Caki2 (cell line): Measurements from ENCODE around the gene PGM2L1. TPM values are rescaled to one million over a fixed set of nuclear protein-coding genes. Genes with fewer than 3 reads are reported as not detected.
A peak's percentile ranks its signal among the peaks of the same experiment; 100 is the strongest.

Source experiments
- DNase-seq: peaks from one replicate; pipeline ENCODE4 v3.0.0-alpha.2; 2015; ENCODE audit warnings: low read depth
- in situ Hi-C: cut with HindIII; loops from 2 replicates; pipeline ENCODE4 v1.10.0; 2016; ENCODE audit warnings: low sequenced_read_pairs, low pct_unique_long_range_greater_than_20kb, mixed read lengths
- total RNA-seq: library from RNA; depleted of rRNA; stranded (reverse); fragments of >200 nt; shearing (Covaris generic); gene quantifications from 2 replicates; pipeline ENCODE4 v1.2.3, GENCODE V29; 2014; ENCODE audit warnings: low replicate concordance

Gene PGM2L1
- total RNA-seq, 1 experiment from 2014 or later, result 0.17 TPM

- in situ Hi-C loops, result no loop called here
- DNase-seq, result no peak
Observed at GRCh38 chr11:74319139-74319816, 79.0 kb downstream of the PGM2L1 start.

DNA sequence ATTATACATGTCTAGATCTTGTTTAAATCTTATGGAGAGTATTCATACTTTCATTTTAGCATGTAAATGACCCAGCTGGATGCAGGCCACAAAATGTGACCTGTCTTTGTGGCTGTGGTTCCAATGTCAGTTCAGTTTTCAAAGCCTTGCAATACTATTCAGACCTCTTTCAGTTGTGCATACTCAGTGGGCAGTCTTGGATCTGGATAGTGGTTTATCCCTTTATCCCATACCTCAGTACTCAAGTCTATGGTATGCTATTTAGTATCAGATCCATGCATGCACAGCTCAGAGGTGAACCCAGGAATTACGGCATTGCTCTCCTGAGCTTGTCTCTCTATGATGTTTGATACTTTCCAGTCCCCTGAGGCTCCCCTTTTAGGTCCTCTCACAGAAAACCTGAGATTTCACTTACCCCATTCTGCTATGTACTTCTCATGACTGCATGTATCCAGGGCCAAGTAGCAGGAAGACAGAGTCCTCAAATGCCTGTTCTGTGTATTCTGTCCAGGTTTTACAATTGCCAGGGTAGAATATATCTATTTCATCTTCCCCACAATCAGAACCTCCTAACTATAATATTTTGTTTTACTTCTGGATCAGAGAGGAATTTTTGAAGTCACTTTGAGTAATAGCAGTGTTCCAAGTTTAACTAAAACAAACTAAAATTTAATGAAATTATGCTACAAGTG, 79.8 kb downstream of the PGM2L1 start:
- in situ Hi-C loops, result no loop called here
- DNase-seq, result no peak

GRCh38 chr11:74316772-74317505, 81.3 kb downstream of the PGM2L1 start:
- in situ Hi-C loops, result no loop called here
- no peak for DNase-seq

DNA sequence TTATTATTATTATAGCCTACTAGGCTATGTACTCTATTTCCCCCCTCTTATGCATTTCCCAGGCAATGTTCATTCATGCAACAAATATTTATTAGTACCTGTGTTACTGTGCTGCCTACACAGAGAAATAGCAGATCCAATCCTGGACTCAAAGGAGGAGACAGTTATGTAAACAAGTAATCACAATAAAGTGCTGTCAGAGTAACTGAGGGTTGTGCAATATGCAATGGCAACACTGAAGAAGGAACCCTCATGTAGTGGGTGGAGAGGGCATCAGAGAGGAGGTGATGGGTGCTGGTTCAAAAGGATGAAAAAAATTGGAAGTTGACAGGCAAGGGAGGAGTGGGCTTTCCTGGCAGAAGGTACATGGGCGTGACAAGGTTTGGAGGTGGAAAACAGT, 85.9 kb downstream of the PGM2L1 start:
- DNase-seq, result no peak
- in situ Hi-C loops, result no loop called here

DNA sequence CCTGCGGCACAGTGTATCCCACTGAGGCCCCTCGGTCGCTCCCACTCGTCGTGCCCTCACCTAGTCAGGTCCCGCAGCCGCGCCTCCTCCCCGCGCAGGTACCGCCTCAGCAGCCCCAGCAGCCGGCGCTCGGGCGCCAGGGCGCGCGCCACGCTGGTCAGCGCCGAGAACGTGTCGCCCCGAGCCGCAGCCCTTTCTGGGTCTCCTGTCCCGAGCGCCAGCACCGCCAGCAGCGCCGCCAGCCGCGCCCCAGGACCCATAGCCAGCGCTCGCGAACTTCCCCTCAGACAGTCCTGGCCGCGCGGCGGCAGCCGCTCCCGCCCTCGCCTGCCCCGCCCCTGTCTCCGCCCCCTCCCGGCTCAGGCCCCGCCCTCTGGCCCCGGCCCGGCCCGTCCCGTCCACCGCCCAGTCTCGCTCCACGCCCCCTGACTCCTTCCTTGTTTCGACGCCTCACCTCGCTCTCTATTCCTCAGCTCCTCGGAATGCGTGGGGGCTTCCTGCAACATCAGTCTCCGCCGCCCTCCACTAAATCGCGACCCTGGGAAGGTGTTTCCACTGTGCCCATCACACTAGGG, 86.8 kb downstream of the PGM2L1 start, which contains the start of gene P4HA3:
Gene P4HA3 (minus strand): TSS at position 289 of the 575 bp plus-strand sequence. CDS start 29 bp downstream, at position 260.
- in situ Hi-C loops, result no loop called here
- DNase-seq, result peak; percentile 38

GRCh38 chr11:74310857-74311256, 87.4 kb downstream of the PGM2L1 start:
- no peak for DNase-seq
- in situ Hi-C loops, result no loop called here

DNA sequence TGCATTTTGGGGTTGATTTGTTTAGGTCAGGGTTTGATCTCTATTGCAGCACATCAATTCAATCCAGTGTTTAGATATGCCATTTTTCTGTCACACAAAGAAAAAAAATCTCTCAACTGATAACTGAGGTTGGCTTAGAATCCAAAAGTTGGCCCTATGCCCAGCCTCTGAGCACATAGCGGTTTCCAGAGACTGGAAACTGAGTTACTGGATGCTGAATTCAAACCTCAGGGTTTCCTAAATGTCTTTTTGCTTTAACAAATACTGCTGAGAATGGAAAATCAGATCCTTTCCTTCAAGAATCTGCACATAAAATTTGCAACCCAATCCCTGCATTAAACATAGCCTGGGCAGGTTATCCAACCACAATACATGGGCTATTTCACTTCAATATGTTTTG, 90.8 kb downstream of the PGM2L1 start:
- in situ Hi-C loops, result no loop called here
- no peak for DNase-seq

- DNase-seq, result no peak
- in situ Hi-C loops, result no loop called here
Observed at GRCh38 chr11:74306435-74307175, 91.6 kb downstream of the PGM2L1 start.

DNA sequence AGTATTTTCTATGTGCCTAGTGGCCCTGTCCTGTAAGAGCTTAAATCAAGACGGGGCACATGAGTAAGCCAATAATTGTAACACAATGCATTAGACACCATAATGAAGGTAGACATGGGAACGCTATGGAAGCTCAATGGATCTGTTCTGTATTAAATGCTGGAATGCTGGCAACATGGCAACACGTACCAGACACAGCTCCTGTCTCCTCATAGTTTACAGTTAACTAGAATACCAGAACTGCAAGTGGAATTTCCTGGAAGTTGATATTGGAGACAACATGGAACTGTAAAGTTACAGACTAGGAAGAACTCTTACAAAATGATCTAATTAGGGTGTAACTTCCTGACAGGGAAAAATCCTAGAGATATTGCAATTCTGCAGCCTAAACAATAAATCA, 99.2 kb downstream of the PGM2L1 start:
- in situ Hi-C loops, result no loop called here

GRCh38 chr11:74297484-74297883, 100.7 kb downstream of the PGM2L1 start:
- in situ Hi-C loops, result no loop called here
- DNase-seq, result no peak

More for the DNA sequence above, 99.2 kb downstream of the PGM2L1 start:
- no peak for DNase-seq

DNA sequence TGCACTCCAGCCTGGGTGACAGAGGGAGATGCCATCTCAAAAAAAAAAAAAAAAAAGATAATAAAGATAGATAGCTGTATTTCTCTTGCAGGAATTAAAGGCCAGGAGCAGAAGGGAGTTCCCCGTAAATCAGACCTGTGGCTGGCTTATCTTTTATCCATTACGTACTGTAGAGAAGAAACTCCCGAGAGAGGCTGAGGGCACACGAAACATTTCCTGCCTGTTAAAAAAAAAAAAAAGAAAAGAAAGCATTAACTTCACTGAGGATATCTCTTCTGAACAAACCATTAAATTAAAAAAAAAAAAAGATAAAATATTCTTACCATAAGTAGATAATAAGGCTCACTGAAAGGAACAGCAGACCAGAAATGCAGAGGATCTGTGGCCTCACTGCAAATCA, 109.3 kb downstream of the PGM2L1 start:
- in situ Hi-C loops, result no loop called here
- DNase-seq, result no peak

GRCh38 chr11:74288161-74288560, 110.1 kb downstream of the PGM2L1 start:
- in situ Hi-C loops, result no loop called here
- DNase-seq, result peak; percentile 38

DNA sequence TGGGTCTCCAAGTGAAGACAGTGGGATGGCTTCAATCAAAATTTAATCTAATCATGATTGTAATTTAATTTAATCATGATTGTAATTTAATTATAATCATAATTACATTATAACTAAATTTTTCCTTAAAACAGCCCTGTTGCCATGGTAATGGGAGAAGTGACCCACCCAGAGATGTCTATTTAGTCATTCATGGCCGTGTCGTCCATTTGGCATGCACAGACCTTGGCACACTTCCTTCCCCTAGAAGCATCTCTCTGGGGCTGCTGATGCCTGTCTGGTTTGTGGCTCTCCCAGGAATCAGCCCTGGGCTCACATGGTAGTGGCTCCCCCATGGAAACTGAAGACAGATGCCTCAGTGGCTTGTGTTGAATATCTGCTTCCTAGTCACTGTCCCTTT, 113.8 kb downstream of the PGM2L1 start:
- no peak for DNase-seq
- in situ Hi-C loops, result no loop called here

DNA sequence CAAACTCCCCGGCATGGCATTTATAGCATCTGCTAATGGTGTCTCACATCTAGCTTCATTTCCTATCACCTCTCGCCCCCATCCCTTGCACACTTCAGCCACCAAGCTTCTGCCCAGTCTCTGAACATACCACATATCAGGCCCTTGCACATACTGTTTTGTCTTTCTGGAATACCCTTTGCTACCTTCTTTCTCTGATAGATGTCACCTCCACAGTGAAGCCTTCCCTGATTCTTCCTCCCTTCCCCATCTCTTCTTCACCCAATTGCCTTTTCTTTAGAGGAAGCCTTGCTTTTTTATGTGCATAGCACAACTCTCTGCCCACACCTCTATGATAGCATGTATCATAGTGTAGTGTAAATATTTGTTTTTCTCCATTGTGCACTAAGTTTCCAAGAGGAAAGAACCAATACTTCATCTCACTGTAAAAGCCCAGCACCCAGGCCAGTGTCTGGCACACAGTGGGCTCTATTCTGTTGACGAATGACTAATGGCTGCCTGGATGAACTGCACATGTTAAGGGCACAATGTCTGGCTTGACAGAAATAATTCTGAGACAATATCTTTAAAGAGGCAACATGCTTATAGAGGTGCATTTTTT, 114.6 kb downstream of the PGM2L1 start:
- in situ Hi-C loops, result no loop called here
- DNase-seq, result no peak

- in situ Hi-C loops, result no loop called here
Observed at GRCh38 chr11:74282914-74283371, 115.3 kb downstream of the PGM2L1 start.

GRCh38 chr11:74282421-74282820, 115.8 kb downstream of the PGM2L1 start:
- in situ Hi-C loops, result no loop called here
- no peak for DNase-seq

More at GRCh38 chr11:74282914-74283371, 115.3 kb downstream of the PGM2L1 start:
- DNase-seq, result no peak

- in situ Hi-C loops, result no loop called here
- DNase-seq, result no peak
Observed at GRCh38 chr11:74280494-74280893, 117.7 kb downstream of the PGM2L1 start.
